GM18517 (cell line): ENCODE measurements around the gene FBXL17.
A peak's percentile ranks its signal among the peaks of the same experiment; 100 is the strongest.
"Not testable (repeated sequence)": the region's sequence is repeated elsewhere in the genome, so short reads cannot be mapped to it uniquely, and the experiment has no call there.

Source experiments
- ATAC-seq: cut with Tn5 transposase; IDR thresholded peaks from one replicate; pipeline ENCODE4 v1.9.1; 2021; ENCODE audit warnings: mild to moderate bottlenecking, moderate library complexity; ENCODE audit not compliant: unreplicated experiment

Gene FBXL17

GRCh38 chr5:108168915-108169314 lies 213.0 kb downstream of the FBXL17 start:
- no peak for ATAC-seq

GRCh38 chr5:108167174-108167573 lies 214.7 kb downstream of the FBXL17 start:
- ATAC-seq = no peak

- ATAC-seq = no peak
Observed at GRCh38 chr5:108164574-108164973, 217.3 kb downstream of the FBXL17 start.

- not testable (repeated sequence) for ATAC-seq
Observed at GRCh38 chr5:108152854-108153253, 229.0 kb downstream of the FBXL17 start.

GRCh38 chr5:108149369-108149768 lies 232.5 kb downstream of the FBXL17 start:
- ATAC-seq = no peak

- ATAC-seq = peak; percentile 73
Observed at GRCh38 chr5:108148715-108149139, 233.2 kb downstream of the FBXL17 start.

GRCh38 chr5:108146222-108146621 lies 235.7 kb downstream of the FBXL17 start:
- no peak for ATAC-seq

GRCh38 chr5:108145351-108145750 lies 236.5 kb downstream of the FBXL17 start:
- no peak for ATAC-seq

GRCh38 chr5:108144332-108144731 lies 237.6 kb downstream of the FBXL17 start:
- ATAC-seq = no peak

- no peak for ATAC-seq
Observed at GRCh38 chr5:108143581-108143980, 238.3 kb downstream of the FBXL17 start.

GRCh38 chr5:108141676-108142075 lies 240.2 kb downstream of the FBXL17 start:
- no peak for ATAC-seq

GRCh38 chr5:108136493-108136892 lies 245.4 kb downstream of the FBXL17 start:
- ATAC-seq = no peak

GRCh38 chr5:108129129-108129528 lies 252.8 kb downstream of the FBXL17 start:
- no peak for ATAC-seq

- ATAC-seq = no peak
Observed at GRCh38 chr5:108125771-108126511, 256.0 kb downstream of the FBXL17 start.

GRCh38 chr5:108124596-108124995 lies 257.3 kb downstream of the FBXL17 start:
- ATAC-seq = no peak

- no peak for ATAC-seq
Observed at GRCh38 chr5:108122702-108123101, 259.2 kb downstream of the FBXL17 start.

GRCh38 chr5:108118813-108119514 lies 262.9 kb downstream of the FBXL17 start:
- ATAC-seq = no peak

- ATAC-seq = no peak
Observed at GRCh38 chr5:108115673-108116072, 266.2 kb downstream of the FBXL17 start.

- ATAC-seq = no peak
Observed at GRCh38 chr5:108113950-108114349, 267.9 kb downstream of the FBXL17 start.

GRCh38 chr5:108111736-108112135 lies 270.2 kb downstream of the FBXL17 start:
- ATAC-seq = no peak

- no peak for ATAC-seq
Observed at GRCh38 chr5:108109059-108109458, 272.8 kb downstream of the FBXL17 start.

GRCh38 chr5:108104448-108104847 lies 277.4 kb downstream of the FBXL17 start:
- ATAC-seq = no peak
